HG02610 (cell line): ENCODE results near the gene STARD9.

Source experiments
- ATAC-seq: cut with Tn5 transposase; IDR thresholded peaks from one replicate; pipeline ENCODE4 v1.9.1; 2021; ENCODE audit warnings: mild to moderate bottlenecking, moderate library complexity; ENCODE audit not compliant: unreplicated experiment

The STARD9 gene

GRCh38 chr15:42726114-42726513 lies 150.7 kb downstream of the STARD9 start:
- ATAC-seq: no peak

GRCh38 chr15:42727750-42728381 lies 152.5 kb downstream of the STARD9 start:
- no peak for ATAC-seq

- ATAC-seq: no peak
Observed at GRCh38 chr15:42728560-42728959, 153.2 kb downstream of the STARD9 start.

GRCh38 chr15:42728972-42729371 lies 153.6 kb downstream of the STARD9 start:
- no peak for ATAC-seq

- no peak for ATAC-seq
Observed at GRCh38 chr15:42729409-42729808, 154.0 kb downstream of the STARD9 start.

- ATAC-seq: no peak
Observed at GRCh38 chr15:42730135-42730534, 154.7 kb downstream of the STARD9 start.

GRCh38 chr15:42730536-42730935 lies 155.1 kb downstream of the STARD9 start:
- ATAC-seq: no peak

GRCh38 chr15:42731461-42731860 lies 156.1 kb downstream of the STARD9 start:
- no peak for ATAC-seq

GRCh38 chr15:42732095-42732827 lies 156.9 kb downstream of the STARD9 start:
- ATAC-seq: no peak

GRCh38 chr15:42733027-42733426 lies 157.6 kb downstream of the STARD9 start:
- ATAC-seq: no peak

GRCh38 chr15:42734076-42734672 lies 158.8 kb downstream of the STARD9 start:
- ATAC-seq: no peak

GRCh38 chr15:42735382-42736165 lies 160.2 kb downstream of the STARD9 start:
- ATAC-seq: no peak

GRCh38 chr15:42736178-42736792 lies 160.9 kb downstream of the STARD9 start:
- ATAC-seq: peak; percentile 25

- ATAC-seq: peak; percentile 82
Observed at GRCh38 chr15:42736793-42737528, 161.6 kb downstream of the STARD9 start, which contains the start of gene CDAN1. Gene CDAN1, minus strand, starts transcription at chr15:42737128. Its CDS starts 26 bp downstream, at chr15:42737102.

GRCh38 chr15:42737529-42738328 lies 162.3 kb downstream of the STARD9 start:
- ATAC-seq: no peak

- ATAC-seq: no peak
Observed at GRCh38 chr15:42741710-42742109, 166.3 kb downstream of the STARD9 start.

- ATAC-seq: no peak
Observed at GRCh38 chr15:42742149-42742548, 166.7 kb downstream of the STARD9 start.

- no peak for ATAC-seq
Observed at GRCh38 chr15:42744195-42744594, 168.8 kb downstream of the STARD9 start.

- no peak for ATAC-seq
Observed at GRCh38 chr15:42749266-42749665, 173.9 kb downstream of the STARD9 start.
